Parathyroid adenoma (tissue), 2 donors: ENCODE results near the gene EEF1A2.

Source experiments
- H2AFZ ChIP-seq: fragments of 300-600 bp; sonication (generic); one replicate; pipeline ENCODE4 v1.7.0; 2017; ENCODE audit warnings: antibody characterized with exemption, mild to moderate bottlenecking
- H3K27ac ChIP-seq: fragments of 300-600 bp; sonication (generic); one replicate; pipeline ENCODE4 v1.7.0; 2017
- H3K27me3 ChIP-seq: fragments of 300-600 bp; sonication (generic); one replicate; pipeline ENCODE4 v1.7.0; 2017; ENCODE audit warnings: low read length; ENCODE audit not compliant: control insufficient read depth, insufficient read depth
- H3K36me3 ChIP-seq: fragments of 300-600 bp; sonication (generic); one replicate; pipeline ENCODE4 v1.7.0; 2017; ENCODE audit warnings: low read length; ENCODE audit not compliant: control insufficient read depth, insufficient read depth
- H3K4me1 ChIP-seq: fragments of 300-600 bp; sonication (generic); one replicate; pipeline ENCODE4 v1.7.0; 2017; ENCODE audit warnings: control low read depth
- H3K4me2 ChIP-seq: fragments of 300-600 bp; sonication (generic); one replicate; pipeline ENCODE4 v1.7.0; 2017; ENCODE audit warnings: low read length
- H3K4me3 ChIP-seq: fragments of 300-600 bp; sonication (generic); one replicate; pipeline ENCODE4 v1.7.0; 2017; ENCODE audit warnings: low read depth, low read length
- H3K79me2 ChIP-seq: fragments of 300-600 bp; sonication (generic); one replicate; pipeline ENCODE4 v1.7.0; 2017; ENCODE audit warnings: control low read depth
- H3K9ac ChIP-seq: fragments of 300-600 bp; sonication (generic); one replicate; pipeline ENCODE4 v1.7.0; 2017; ENCODE audit warnings: mild to moderate bottlenecking
- H3K9me3 ChIP-seq: fragments of 300-600 bp; sonication (generic); one replicate; pipeline ENCODE4 v1.7.0; 2017; ENCODE audit warnings: low read length; ENCODE audit not compliant: control insufficient read depth
- CTCF ChIP-seq: fragments of 300-600 bp; sonication (generic); IDR thresholded peaks from one replicate; pipeline ENCODE4 v1.7.0; 2017; ENCODE audit warnings: antibody characterized with exemption, mild to moderate bottlenecking
- donor health status: primary hyperparathyroidism.

EEF1A2 gene

GRCh38 chr20:63465380-63466249 lies 33.3 kb downstream of the EEF1A2 start:
- Histone ChIP-seq H2AFZ (no peak overlapping the region), H3K27me3 (peaks cover 5% of the 10 kb centered on the region), H3K4me2 (no peak overlapping the region), H3K36me3 (no peaks in the 10 kb centered on the region), H3K9ac (no peak overlapping the region), H3K9me3 (no peaks in the 10 kb centered on the region), H3K4me1 (no peaks in the 10 kb centered on the region), H3K79me2 (no peaks in the 10 kb centered on the region), H3K27ac (no peak overlapping the region), H3K4me3 (no peak overlapping the region)
- no peak for TF ChIP-seq CTCF

- Histone ChIP-seq H3K9ac (no peak overlapping the region), H3K9me3 (no peaks in the 10 kb centered on the region), H2AFZ (no peak overlapping the region), H3K27me3 (peaks cover 5% of the 10 kb centered on the region), H3K36me3 (no peaks in the 10 kb centered on the region), H3K4me2 (no peak overlapping the region), H3K27ac (no peak overlapping the region), H3K4me3 (no peak overlapping the region), H3K79me2 (no peaks in the 10 kb centered on the region), H3K4me1 (no peaks in the 10 kb centered on the region)
- no peak for TF ChIP-seq CTCF
Observed at GRCh38 chr20:63464289-63464635, 34.6 kb downstream of the EEF1A2 start.

DNA sequence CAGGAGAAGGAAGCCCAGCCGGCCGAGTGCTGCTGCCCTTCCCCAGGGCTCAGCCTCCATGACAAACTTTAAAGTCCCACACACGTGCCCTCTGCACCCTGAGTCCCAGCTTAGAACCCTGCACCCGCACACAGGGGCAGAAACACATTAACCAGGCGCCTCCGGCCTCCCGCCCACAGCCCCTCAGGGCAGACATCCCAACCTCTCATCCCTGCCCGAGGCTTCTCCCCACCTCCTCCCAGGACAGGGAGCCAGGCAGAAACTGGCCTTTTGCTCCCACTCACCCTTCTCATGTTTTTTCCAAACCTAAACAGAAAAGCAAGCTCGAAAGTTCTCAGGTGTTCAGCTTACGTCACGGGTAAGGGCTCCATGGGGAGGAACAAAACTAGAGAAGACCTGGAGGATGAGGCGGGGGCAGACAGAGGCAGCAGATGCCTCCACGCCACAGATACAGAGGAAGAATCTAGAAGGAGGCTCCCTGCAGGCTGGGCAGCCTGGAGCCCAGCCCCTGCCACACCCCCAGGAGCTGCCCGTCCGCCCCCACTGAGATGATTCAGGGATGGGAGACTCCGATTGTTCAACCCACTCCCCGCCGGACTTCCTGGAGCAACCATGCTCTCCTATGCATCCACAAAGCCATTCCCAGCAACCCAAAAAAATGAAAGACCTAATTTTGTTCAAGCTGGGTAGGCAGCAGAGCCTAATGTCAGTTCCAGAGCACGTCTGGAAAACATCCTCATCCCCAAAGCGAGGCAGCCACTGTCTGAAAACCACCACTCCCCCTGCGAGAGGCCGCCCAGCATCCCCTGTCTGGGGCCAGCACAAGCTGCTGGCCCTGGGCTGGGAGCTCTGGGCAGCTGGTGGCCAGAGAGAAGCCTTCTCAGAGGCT lies 35.2 kb downstream of the EEF1A2 start:
- Histone ChIP-seq H3K79me2 (no peaks in the 10 kb centered on the region), H3K4me1 (no peaks in the 10 kb centered on the region), H3K27me3 (peaks cover 7% of the 10 kb centered on the region), H3K4me3 (no peak overlapping the region), H2AFZ (no peak overlapping the region), H3K9me3 (no peaks in the 10 kb centered on the region), H3K36me3 (no peaks in the 10 kb centered on the region), H3K9ac (no peak overlapping the region), H3K27ac (no peak overlapping the region), H3K4me2 (no peak overlapping the region)
- TF ChIP-seq CTCF, result no peak

DNA sequence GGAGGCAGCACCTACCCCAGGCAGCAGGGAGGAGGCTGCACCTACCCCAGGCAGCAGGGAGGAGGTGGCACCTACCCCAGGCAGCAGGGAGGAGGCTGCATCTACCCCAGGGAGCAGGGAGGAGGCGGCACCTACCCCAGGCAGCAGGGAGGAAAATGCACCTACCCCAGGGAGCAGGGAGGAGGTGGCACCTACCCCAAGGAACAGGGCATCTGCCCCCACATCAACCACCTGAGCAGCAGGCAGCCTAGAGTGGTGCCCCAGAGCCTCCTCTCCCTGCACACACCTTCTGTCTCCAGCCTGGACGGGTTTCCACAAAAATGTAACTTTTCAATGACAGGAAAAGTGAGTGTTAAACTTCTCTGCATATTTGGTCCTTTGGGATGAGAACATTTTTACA lies 36.6 kb downstream of the EEF1A2 start:
- peaks cover 4% of the 10 kb centered on the region for H3K4me1 ChIP-seq
- no peak for TF ChIP-seq CTCF
- no peak overlapping the region for H3K27ac ChIP-seq
- no peaks in the 10 kb centered on the region for H3K79me2 ChIP-seq
- H3K4me3 ChIP-seq, result no peak overlapping the region
- no peaks in the 10 kb centered on the region for H3K36me3 ChIP-seq
- no peak overlapping the region for H2AFZ ChIP-seq
- no peak overlapping the region for H3K4me2 ChIP-seq
- no peaks in the 10 kb centered on the region for H3K9me3 ChIP-seq
- H3K27me3 ChIP-seq, result peaks cover 7% of the 10 kb centered on the region
- no peak overlapping the region for H3K9ac ChIP-seq
